ENCODE measurements around the gene ANKRD23. TPM values are rescaled to one million over a fixed set of nuclear protein-coding genes. Genes with fewer than 3 reads are reported as not detected.

Gene ANKRD23
- total and polyA plus RNA-seq, 2 of the 13 experiments (the other 11 are each of a cell fraction or from before 2014, with no cell fraction given): 1.5 to 1.6 TPM

DNA sequence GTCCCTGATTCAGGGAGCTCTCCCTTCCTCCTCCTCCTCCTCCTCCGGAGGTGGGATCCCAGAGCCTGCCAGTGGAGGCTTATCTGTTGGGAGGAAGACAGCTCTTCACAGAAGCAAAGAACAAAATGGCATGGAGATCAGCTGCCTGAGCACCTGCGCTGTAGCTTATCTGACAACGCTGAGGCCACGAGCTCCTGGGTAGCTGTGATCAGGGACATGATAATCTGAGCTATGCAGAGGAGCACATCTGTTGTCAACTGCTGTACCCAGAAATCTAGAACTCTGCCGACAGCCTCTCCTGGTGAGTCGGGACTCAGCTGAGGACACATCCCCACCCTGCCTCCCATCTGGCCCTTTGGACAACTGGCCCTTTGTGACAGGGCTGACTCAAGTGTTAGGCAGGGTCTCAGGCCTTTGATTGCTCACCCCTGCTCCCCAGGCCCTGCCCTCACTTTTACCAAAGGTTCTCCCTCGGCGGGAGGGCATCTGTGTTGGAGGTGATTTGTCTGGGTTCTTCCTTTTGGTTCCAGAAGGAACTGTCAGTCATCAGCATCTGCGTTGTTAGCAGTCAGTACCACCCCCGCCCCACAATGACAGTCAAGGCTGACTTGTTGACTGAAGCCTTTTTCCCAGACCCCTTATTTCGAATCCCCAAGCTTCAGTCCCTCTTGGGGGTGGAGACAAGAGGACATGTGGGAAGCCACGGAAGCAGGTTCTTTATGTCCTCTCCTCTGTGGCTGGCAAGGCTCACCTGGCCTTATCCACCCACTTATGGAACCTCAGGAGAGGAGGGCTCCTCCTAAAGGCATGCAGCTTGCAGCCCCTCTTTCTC is 33.7 kb downstream of the ANKRD23 start:
- POLR2A ChIA-PET: interaction anchor here (1.0 to 2.3 kb wide), 9 partner anchors 9 to 88 kb away, joined by 3 to 17 read pairs (median 3); partner anchors contain the start of genes ANKRD39 and CNNM4
- H3K4me1 ChIP-seq (ENCODE audit: insufficient read depth, low read length): peaks cover 78% of the 10 kb centered on the region
- H4K20me1 ChIP-seq (ENCODE audit: insufficient read depth, low read length): no peaks in the 10 kb centered on the region
- peak overlapping the region; percentile 69 for H3K27ac ChIP-seq (ENCODE audit: extremely low read length, insufficient read depth, low read length)
- H3K4me3 ChIP-seq (replicated peaks in 1 of 3; ENCODE audit: insufficient read depth in 1 of 3, low read depth in 2 of 3, low read length in 3 of 3): peak overlapping the region in 1 of 3 experiments; percentile 21; a peak in 2 of 6 replicates
- H2AFZ ChIP-seq (ENCODE audit: low read length): no peak overlapping the region
- H3K79me2 ChIP-seq (ENCODE audit: insufficient read depth, low read length): peaks cover 3% of the 10 kb centered on the region
- FAIRE-seq (no peak), DNase-seq (ENCODE audit: low spot score) (peak; percentile 47), ATAC-seq (peak; percentile 46)
- intact Hi-C loops (cut with micrococcal nuclease; ENCODE audit: unreplicated experiment) (no loop called here), in situ Hi-C loops (cut with HindIII; ENCODE audit: extremely low pct_ligation_motif_present, low pct_unique_long_range_greater_than_20kb) (no loop called here)
- no peaks in the 10 kb centered on the region for H3K9me3 ChIP-seq (ENCODE audit: low read length)
- H3K27me3 ChIP-seq (ENCODE audit: control insufficient read depth in 1 of 2, insufficient read depth in 2 of 2, low read length in 2 of 2): no peaks in the 10 kb centered on the region
- H3K36me3 ChIP-seq (replicated peaks in 1 of 2; ENCODE audit: control insufficient read depth in 1 of 2, insufficient read depth in 2 of 2, low read length in 2 of 2): no peaks in the 10 kb centered on the region
- CTCF ChIA-PET (ENCODE audit: low intra/inter-chr PET ratio, low total read pairs): no interaction called here
- peak overlapping the region; percentile 70 for H3K4me2 ChIP-seq (ENCODE audit: low read depth, low read length)
- H3K9ac ChIP-seq (ENCODE audit: insufficient read depth, low read depth, low read length): peak overlapping the region; percentile 20; the same call in 1 of the 2 replicates
- BruUV-seq (replicated peaks): no TSS peak
- WGBS (ENCODE audit: low lambda C conversion rate): 52% methylated on average over 12 of the region's 12 CpGs
- TF ChIP-seq GABPA (IDR thresholded peaks at IDR 0.05; ENCODE audit: low read depth, low read length) (no peak), GABPA (CRISPR knock-in tag; IDR thresholded peaks at IDR 0.05; ENCODE audit: low read depth) (no peak), ZFP37 (CRISPR knock-in tag; IDR thresholded peaks at IDR 0.05; ENCODE audit: borderline replicate concordance) (no peak), AKAP8 (CRISPR knock-in tag; IDR thresholded peaks at IDR 0.05) (0 out of 2 replicates have a peak, but pooled peaks have one; percentile 39), ZNF619 (CRISPR knock-in tag; IDR thresholded peaks at IDR 0.05) (peak; percentile 51; the same call in 1 of the 2 replicates), TRIM24 (CRISPR knock-in tag; IDR thresholded peaks at IDR 0.05) (0 out of 2 replicates have a peak, but pooled peaks have one; percentile 12), ZNF605 (CRISPR knock-in tag; IDR thresholded peaks at IDR 0.05) (peak; percentile 71; the same call in 1 of the 2 replicates), KMT2B (CRISPR knock-in tag; IDR thresholded peaks at IDR 0.05) (0 out of 2 replicates have a peak, but pooled peaks have one; percentile 10), JUN (CRISPR knock-in tag; IDR thresholded peaks at IDR 0.05) (0 out of 2 replicates have a peak, but pooled peaks have one; percentile 27), CBX1 (IDR thresholded peaks at IDR 0.05; ENCODE audit: low read depth) (no peak), NFRKB (IDR thresholded peaks at IDR 0.05) (no peak), BHLHE40 (IDR thresholded peaks at IDR 0.05; ENCODE audit: low read length) (0 out of 2 replicates have a peak, but pooled peaks have one; percentile 20), LCORL (IDR thresholded peaks at IDR 0.05) (no peak), LCORL (CRISPR knock-in tag; IDR thresholded peaks at IDR 0.05) (peak; percentile 58; the same call in 1 of the 2 replicates), TBX2 (CRISPR knock-in tag; IDR thresholded peaks at IDR 0.05; ENCODE audit: borderline replicate concordance) (peak; percentile 44; the same call in 1 of the 2 replicates), SRSF1 (optimal IDR thresholded peaks at IDR 0.05; ENCODE audit: low read depth, low read length) (peak; percentile 9)
- TF ChIP-seq, protein P1, sequence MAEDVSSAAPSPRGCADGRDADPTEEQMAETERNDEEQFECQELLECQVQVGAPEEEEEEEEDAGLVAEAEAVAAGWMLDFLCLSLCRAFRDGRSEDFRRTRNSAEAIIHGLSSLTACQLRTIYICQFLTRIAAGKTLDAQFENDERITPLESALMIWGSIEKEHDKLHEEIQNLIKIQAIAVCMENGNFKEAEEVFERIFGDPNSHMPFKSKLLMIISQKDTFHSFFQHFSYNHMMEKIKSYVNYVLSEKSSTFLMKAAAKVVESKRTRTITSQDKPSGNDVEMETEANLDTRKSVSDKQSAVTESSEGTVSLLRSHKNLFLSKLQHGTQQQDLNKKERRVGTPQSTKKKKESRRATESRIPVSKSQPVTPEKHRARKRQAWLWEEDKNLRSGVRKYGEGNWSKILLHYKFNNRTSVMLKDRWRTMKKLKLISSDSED (CRISPR knock-in tag; IDR thresholded peaks at IDR 0.05): no peak
- TF ChIP-seq, protein P2, sequence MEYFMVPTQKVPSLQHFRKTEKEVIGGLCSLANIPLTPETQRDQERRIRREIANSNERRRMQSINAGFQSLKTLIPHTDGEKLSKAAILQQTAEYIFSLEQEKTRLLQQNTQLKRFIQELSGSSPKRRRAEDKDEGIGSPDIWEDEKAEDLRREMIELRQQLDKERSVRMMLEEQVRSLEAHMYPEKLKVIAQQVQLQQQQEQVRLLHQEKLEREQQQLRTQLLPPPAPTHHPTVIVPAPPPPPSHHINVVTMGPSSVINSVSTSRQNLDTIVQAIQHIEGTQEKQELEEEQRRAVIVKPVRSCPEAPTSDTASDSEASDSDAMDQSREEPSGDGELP (IDR thresholded peaks at IDR 0.05; ENCODE audit: borderline replicate concordance, low read depth): peak; percentile 54; the same call in 1 of the 2 replicates
- TF ChIP-seq, protein P3, sequence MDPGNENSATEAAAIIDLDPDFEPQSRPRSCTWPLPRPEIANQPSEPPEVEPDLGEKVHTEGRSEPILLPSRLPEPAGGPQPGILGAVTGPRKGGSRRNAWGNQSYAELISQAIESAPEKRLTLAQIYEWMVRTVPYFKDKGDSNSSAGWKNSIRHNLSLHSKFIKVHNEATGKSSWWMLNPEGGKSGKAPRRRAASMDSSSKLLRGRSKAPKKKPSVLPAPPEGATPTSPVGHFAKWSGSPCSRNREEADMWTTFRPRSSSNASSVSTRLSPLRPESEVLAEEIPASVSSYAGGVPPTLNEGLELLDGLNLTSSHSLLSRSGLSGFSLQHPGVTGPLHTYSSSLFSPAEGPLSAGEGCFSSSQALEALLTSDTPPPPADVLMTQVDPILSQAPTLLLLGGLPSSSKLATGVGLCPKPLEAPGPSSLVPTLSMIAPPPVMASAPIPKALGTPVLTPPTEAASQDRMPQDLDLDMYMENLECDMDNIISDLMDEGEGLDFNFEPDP (CRISPR knock-in tag; conservative IDR thresholded peaks at IDR 0.05): 0 out of 2 replicates have a peak, but pooled peaks have one; percentile 82
- TF ChIP-seq, protein P4, sequence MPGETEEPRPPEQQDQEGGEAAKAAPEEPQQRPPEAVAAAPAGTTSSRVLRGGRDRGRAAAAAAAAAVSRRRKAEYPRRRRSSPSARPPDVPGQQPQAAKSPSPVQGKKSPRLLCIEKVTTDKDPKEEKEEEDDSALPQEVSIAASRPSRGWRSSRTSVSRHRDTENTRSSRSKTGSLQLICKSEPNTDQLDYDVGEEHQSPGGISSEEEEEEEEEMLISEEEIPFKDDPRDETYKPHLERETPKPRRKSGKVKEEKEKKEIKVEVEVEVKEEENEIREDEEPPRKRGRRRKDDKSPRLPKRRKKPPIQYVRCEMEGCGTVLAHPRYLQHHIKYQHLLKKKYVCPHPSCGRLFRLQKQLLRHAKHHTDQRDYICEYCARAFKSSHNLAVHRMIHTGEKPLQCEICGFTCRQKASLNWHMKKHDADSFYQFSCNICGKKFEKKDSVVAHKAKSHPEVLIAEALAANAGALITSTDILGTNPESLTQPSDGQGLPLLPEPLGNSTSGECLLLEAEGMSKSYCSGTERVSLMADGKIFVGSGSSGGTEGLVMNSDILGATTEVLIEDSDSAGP (CRISPR knock-in tag; IDR thresholded peaks at IDR 0.05; ENCODE audit: borderline replicate concordance): peak; percentile 50; the same call in 1 of the 2 replicates

Data from HepG2 (cell line).